DND-41 (cell line): Measurements from ENCODE around the gene MRFAP1.

Experiments
- CTCF ChIP-seq: IDR thresholded peaks from 2 replicates; pipeline ENCODE4 v1.5.1; 2012; ENCODE audit warnings: borderline replicate concordance, low read length, moderate library complexity, mild to moderate bottlenecking; ENCODE audit not compliant: poor library complexity, severe bottlenecking; ENCODE audit errors: extremely low read depth
- EZH2 ChIP-seq: IDR thresholded peaks from 3 replicates; pipeline ENCODE4 v1.6.1; 2012; ENCODE audit warnings: borderline replicate concordance, low read depth, mild to moderate bottlenecking, moderate library complexity, low read length, inconsistent platforms; ENCODE audit not compliant: severe bottlenecking

- no peak for TF ChIP-seq EZH2
- no peak for TF ChIP-seq CTCF
Measured at GRCh38 chr4:6655924-6656323, 15.4 kb downstream of the MRFAP1 start.
